MM.1S (cell line): ENCODE data around the gene NAB1.

Source experiments
- EZH2 ChIP-seq: fragments of 300-600 bp; sonication (generic); optimal IDR thresholded peaks from 2 replicates; pipeline ENCODE3; 2017; ENCODE audit warnings: low read depth, mild to moderate bottlenecking, antibody characterized with exemption, low read length, mixed read lengths
- TF ChIP-seq, protein P1 (sequence below): fragments of 300-600 bp; sonication (generic); IDR thresholded peaks from 2 replicates; pipeline ENCODE4 v1.5.1; 2016; ENCODE audit warnings: antibody characterized with exemption, low read length, mixed read lengths

DNA sequence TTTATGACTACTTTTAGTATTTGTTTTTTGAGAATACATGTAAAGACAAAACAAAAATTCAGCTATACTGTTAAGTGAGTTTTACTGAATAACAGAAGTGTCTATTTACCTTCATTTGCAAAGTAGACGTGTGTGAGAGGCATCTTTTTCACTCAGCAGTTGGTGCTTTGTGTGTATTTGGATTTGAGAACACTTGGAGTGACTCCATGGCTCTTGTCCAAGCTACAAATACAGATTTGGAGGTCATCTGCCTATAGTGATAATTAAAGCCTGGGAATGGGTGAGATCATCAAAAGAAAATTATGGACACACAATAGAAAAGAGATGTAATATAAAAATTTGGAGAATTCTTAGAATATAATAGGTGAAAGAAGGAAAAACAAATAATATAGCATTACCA, 6.2 kb downstream of the NAB1 start:
- no peak for TF ChIP-seq EZH2
- TF ChIP-seq, protein P1, sequence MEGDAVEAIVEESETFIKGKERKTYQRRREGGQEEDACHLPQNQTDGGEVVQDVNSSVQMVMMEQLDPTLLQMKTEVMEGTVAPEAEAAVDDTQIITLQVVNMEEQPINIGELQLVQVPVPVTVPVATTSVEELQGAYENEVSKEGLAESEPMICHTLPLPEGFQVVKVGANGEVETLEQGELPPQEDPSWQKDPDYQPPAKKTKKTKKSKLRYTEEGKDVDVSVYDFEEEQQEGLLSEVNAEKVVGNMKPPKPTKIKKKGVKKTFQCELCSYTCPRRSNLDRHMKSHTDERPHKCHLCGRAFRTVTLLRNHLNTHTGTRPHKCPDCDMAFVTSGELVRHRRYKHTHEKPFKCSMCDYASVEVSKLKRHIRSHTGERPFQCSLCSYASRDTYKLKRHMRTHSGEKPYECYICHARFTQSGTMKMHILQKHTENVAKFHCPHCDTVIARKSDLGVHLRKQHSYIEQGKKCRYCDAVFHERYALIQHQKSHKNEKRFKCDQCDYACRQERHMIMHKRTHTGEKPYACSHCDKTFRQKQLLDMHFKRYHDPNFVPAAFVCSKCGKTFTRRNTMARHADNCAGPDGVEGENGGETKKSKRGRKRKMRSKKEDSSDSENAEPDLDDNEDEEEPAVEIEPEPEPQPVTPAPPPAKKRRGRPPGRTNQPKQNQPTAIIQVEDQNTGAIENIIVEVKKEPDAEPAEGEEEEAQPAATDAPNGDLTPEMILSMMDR = no peak
